Caco-2 (cell line): ENCODE results near the gene GBA2. TPM values are rescaled to one million over a fixed set of nuclear protein-coding genes. Genes with fewer than 3 reads are reported as not detected.

ENCODE experiments used
- BruUV-seq: library from RNA; stranded (reverse); fragments of 400-500 nt; replicated peaks from 2 replicates; lab custom pipeline; 2021; lab: Mats Ljungman, UMichigan
- CTCF ChIA-PET: fragments of 300-600 bp; sonication (Branson Sonifier 250); formaldehyde crosslinking; loops from one replicate; lab custom pipeline; 2022; ENCODE audit warnings: antibody characterized with exemption; lab: Charles Lee
- POLR2A ChIA-PET: fragments of 300-600 bp; sonication (Branson Sonifier 250); formaldehyde crosslinking; loops from one replicate; lab custom pipeline; 2022; ENCODE audit warnings: antibody characterized with exemption; lab: Charles Lee
- DNase-seq, 2 experiments: peaks; one replicate each; pipeline versions ENCODE4 v3.0.0 to v3.0.0-alpha.2; 2020 to 2022
- H3K27me3 ChIP-seq: replicated peaks from 2 replicates; pipeline ENCODE4 v1.6.0; 2011; ENCODE audit warnings: low read length; ENCODE audit not compliant: control insufficient read depth, insufficient read depth
- H3K36me3 ChIP-seq: 2 replicates; pipeline ENCODE4 v1.5.1; 2011; ENCODE audit warnings: low read length; ENCODE audit not compliant: control insufficient read depth, insufficient read depth
- H3K4me1 ChIP-seq: fragments of 250-450 bp; sonication (Bioruptor Pico); 2 replicates; pipeline ENCODE4 v1.5.1; 2020; ENCODE audit warnings: mild to moderate bottlenecking
- H3K4me3 ChIP-seq: 2 replicates; pipeline ENCODE4 v1.5.1; 2011; ENCODE audit warnings: low read depth, mild to moderate bottlenecking, control low read depth, low read length
- H3K9me3 ChIP-seq: fragments of 250-450 bp; sonication (Bioruptor Pico); 2 replicates; pipeline ENCODE4 v1.5.1; 2020; ENCODE audit warnings: mild to moderate bottlenecking, moderate library complexity
- H3K27ac Mint-ChIP-seq: one replicate; pipeline ENCODE4 v1.8.0; 2022; ENCODE audit warnings: mixed read lengths; ENCODE audit not compliant: unreplicated experiment
- H3K27me3 Mint-ChIP-seq: one replicate; pipeline ENCODE4 v1.8.0; 2022; ENCODE audit warnings: mixed read lengths; ENCODE audit not compliant: insufficient read depth, unreplicated experiment
- H3K36me3 Mint-ChIP-seq: one replicate; pipeline ENCODE4 v1.8.0; 2022; ENCODE audit warnings: mild to moderate bottlenecking, mixed read lengths; ENCODE audit not compliant: insufficient read depth, unreplicated experiment
- H3K4me1 Mint-ChIP-seq: one replicate; pipeline ENCODE4 v1.8.0; 2022; ENCODE audit warnings: low read depth, mixed read lengths; ENCODE audit not compliant: unreplicated experiment
- H3K4me3 Mint-ChIP-seq: one replicate; pipeline ENCODE4 v1.8.0; 2022; ENCODE audit warnings: mild to moderate bottlenecking, moderate library complexity, mixed read lengths; ENCODE audit not compliant: unreplicated experiment
- H3K9me3 Mint-ChIP-seq: one replicate; pipeline ENCODE4 v1.8.0; 2022; ENCODE audit warnings: mixed read lengths; ENCODE audit not compliant: unreplicated experiment
- intact Hi-C: fragments of 100-400 bp; cut with micrococcal nuclease; formaldehyde crosslinking; loops from one replicate; pipeline ENCODE4 v1.10.0; 2022; ENCODE audit not compliant: unreplicated experiment
- total RNA-seq: library from RNA; stranded (reverse); gene quantifications from 2 replicates; pipeline ENCODE4 v1.2.3, GENCODE V29; 2022
- TF ChIP-seq, protein P1 (sequence below), 2 experiments: fragments of 200-600 bp in 1 of 2; IDR thresholded peaks; 1 replicate in 1 of 2; 2 replicates in 1 of 2; pipeline versions ENCODE4 v1.5.1 to v1.8.0; 2011 to 2022; ENCODE audit warnings: antibody characterized with exemption in 1 of 2, control low read depth in 1 of 2, inconsistent platforms in 1 of 2, low read depth in 1 of 2, low read length in 1 of 2, mild to moderate bottlenecking in 1 of 2, moderate library complexity in 1 of 2; ENCODE audit not compliant: insufficient read depth in 1 of 2, severe bottlenecking in 1 of 2, unreplicated experiment in 1 of 2

Gene GBA2
- total RNA-seq, 1 experiment from 2014 or later, result 108 TPM

DNA sequence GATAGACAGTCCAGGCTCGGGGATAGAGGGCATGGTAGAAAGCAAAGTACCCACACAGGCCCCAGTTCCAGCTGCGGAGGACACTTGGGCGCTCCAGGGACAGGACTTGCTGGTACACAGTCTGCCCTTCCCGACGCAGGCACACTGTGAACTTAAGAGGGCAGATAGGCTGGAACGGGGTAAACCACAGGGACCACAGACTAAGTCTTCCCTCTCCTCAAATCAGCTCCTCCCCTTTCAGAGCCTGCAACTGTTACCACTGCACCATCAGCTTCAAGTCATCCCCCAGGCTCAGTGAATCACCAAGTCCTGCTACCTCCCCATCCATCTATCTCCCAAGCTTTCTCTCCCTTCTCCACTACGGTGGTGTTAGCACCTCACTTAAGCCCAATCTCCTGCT lies 7.3 kb downstream of the GBA2 start:
- no peak for DNase-seq
- H3K36me3 ChIP-seq, result peaks cover 8% of the 10 kb centered on the region
- peaks cover 11% of the 10 kb centered on the region for H3K4me1 ChIP-seq
- no TSS peak for BruUV-seq
- Mint-ChIP-seq H3K9me3 (no peaks in the 10 kb centered on the region), H3K27ac (peak overlapping the region; percentile 43), H3K4me3 (no peak overlapping the region), H3K36me3 (peaks cover 87% of the 10 kb centered on the region), H3K4me1 (peaks cover 14% of the 10 kb centered on the region), H3K27me3 (no peaks in the 10 kb centered on the region)
- CTCF ChIA-PET, result interaction anchor here (1.1 kb wide), 1 partner anchor 77 kb away, joined by 3 read pairs; the partner anchor contains the start of gene ARHGEF39
- intact Hi-C loops, result no loop called here
- H3K9me3 ChIP-seq, result no peaks in the 10 kb centered on the region
- no peak overlapping the region for H3K4me3 ChIP-seq
- TF ChIP-seq, protein P1, sequence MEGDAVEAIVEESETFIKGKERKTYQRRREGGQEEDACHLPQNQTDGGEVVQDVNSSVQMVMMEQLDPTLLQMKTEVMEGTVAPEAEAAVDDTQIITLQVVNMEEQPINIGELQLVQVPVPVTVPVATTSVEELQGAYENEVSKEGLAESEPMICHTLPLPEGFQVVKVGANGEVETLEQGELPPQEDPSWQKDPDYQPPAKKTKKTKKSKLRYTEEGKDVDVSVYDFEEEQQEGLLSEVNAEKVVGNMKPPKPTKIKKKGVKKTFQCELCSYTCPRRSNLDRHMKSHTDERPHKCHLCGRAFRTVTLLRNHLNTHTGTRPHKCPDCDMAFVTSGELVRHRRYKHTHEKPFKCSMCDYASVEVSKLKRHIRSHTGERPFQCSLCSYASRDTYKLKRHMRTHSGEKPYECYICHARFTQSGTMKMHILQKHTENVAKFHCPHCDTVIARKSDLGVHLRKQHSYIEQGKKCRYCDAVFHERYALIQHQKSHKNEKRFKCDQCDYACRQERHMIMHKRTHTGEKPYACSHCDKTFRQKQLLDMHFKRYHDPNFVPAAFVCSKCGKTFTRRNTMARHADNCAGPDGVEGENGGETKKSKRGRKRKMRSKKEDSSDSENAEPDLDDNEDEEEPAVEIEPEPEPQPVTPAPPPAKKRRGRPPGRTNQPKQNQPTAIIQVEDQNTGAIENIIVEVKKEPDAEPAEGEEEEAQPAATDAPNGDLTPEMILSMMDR (IDR thresholded peaks at IDR 0.05; ENCODE audit: insufficient read depth in 1 of 2, low read depth in 1 of 2, low read length in 1 of 2, severe bottlenecking in 1 of 2, unreplicated experiment in 1 of 2), result no peak
- POLR2A ChIA-PET, result no interaction called here
- H3K27me3 ChIP-seq, result no peaks in the 10 kb centered on the region

DNA sequence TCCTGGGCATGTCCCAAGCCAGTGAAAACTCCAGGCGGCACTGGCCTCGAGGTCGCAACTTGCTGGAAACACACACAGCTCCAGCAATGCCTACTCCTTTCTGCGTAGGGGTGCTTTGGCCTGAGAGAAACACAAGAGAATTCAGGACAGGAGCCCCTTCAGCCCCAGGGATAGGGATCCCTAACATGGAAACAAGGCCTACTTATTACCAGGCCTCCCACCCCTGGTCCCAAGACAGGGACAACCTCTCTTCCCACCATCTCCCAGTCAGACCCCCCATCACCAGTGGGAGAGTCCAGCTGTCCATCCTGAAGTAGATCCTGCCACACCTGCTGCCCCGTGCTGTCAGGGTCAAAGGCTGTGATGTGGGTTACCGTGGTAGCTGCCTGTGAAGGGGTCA lies 8.8 kb downstream of the GBA2 start:
- POLR2A ChIA-PET, result interaction anchor here (1.1 to 1.5 kb wide), 2 partner anchors 8 to 75 kb away, joined by 4 to 6 read pairs; partner anchors contain the start of genes ARHGEF39, CREB3 and TLN1
- H3K9me3 Mint-ChIP-seq, result no peaks in the 10 kb centered on the region

DNA sequence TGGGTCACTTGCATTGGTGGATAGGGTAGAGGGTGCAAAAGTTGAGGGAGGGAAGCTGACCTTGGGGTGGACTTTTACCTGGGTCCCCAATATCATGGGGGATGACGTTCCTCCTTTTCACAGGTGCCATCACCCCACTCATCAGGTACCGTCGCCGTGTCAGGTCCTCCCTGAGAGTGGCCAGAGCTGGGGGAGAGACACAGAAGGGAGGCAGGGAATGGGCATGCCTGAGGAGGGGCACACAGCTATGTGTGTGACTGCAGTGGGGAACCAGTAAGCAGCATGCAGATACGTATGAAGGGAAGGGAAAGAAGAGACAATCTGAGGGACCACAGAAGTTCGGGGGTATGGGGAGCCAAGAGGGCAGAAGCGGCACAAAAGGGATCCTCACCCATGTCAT lies 10.1 kb downstream of the GBA2 start:
- no peaks in the 10 kb centered on the region for H3K27me3 ChIP-seq
- Mint-ChIP-seq H3K9me3 (no peaks in the 10 kb centered on the region), H3K4me3 (no peak overlapping the region), H3K36me3 (peaks cover 89% of the 10 kb centered on the region), H3K4me1 (no peaks in the 10 kb centered on the region), H3K27me3 (no peaks in the 10 kb centered on the region), H3K27ac (peak overlapping the region; percentile 27)
- no peaks in the 10 kb centered on the region for H3K4me1 ChIP-seq
- intact Hi-C loops, result loop anchor here (10.0 kb wide), 2 partner anchors 254 to 624 kb away; partner anchors contain the start of gene ATOSB
- peaks cover 5% of the 10 kb centered on the region for H3K36me3 ChIP-seq
- no peaks in the 10 kb centered on the region for H3K9me3 ChIP-seq
- ChIA-PET POLR2A (interaction anchor here (1.0 kb wide), 2 partner anchors 9 to 11 kb away, joined by 3 read pairs; partner anchors contain the start of genes GBA2 and RGP1), CTCF (interaction anchor here (1.3 to 2.5 kb wide), 2 partner anchors 9 to 78 kb away, joined by 3 to 7 read pairs; no protein-coding TSS in a partner anchor)
- BruUV-seq, result no TSS peak
- H3K4me3 ChIP-seq, result no peak overlapping the region
- TF ChIP-seq, protein P1 (IDR thresholded peaks at IDR 0.05; ENCODE audit: insufficient read depth in 1 of 2, low read depth in 1 of 2, low read length in 1 of 2, severe bottlenecking in 1 of 2, unreplicated experiment in 1 of 2), result no peak
- DNase-seq, result no peak

More for the DNA sequence above, 8.8 kb downstream of the GBA2 start:
- H3K4me1 Mint-ChIP-seq, result no peaks in the 10 kb centered on the region
- Histone ChIP-seq H3K36me3 (peaks cover 8% of the 10 kb centered on the region), H3K4me1 (no peaks in the 10 kb centered on the region), H3K4me3 (no peak overlapping the region), H3K27me3 (no peaks in the 10 kb centered on the region), H3K9me3 (no peaks in the 10 kb centered on the region)
- no peak for DNase-seq
- peak overlapping the region; percentile 23 for H3K27ac Mint-ChIP-seq
- H3K27me3 Mint-ChIP-seq, result no peaks in the 10 kb centered on the region
- BruUV-seq, result no TSS peak
- TF ChIP-seq, protein P1 (IDR thresholded peaks at IDR 0.05; ENCODE audit: insufficient read depth in 1 of 2, low read depth in 1 of 2, low read length in 1 of 2, severe bottlenecking in 1 of 2, unreplicated experiment in 1 of 2), result no peak
- H3K4me3 Mint-ChIP-seq, result no peak overlapping the region
- H3K36me3 Mint-ChIP-seq, result peaks cover 89% of the 10 kb centered on the region
- intact Hi-C loops, result no loop called here
- CTCF ChIA-PET, result no interaction called here
